Omental fat pad (tissue), 4 donors: ENCODE results near the gene REL. TPM values are rescaled to one million over a fixed set of nuclear protein-coding genes. Genes with fewer than 3 reads are reported as not detected.
A peak's percentile ranks its signal among the peaks of the same experiment; 100 is the strongest.
"Not testable (repeated sequence)": the region's sequence is repeated elsewhere in the genome, so short reads cannot be mapped to it uniquely, and the experiment has no call there.

Experiments used
- ATAC-seq: fragments of 150-250 bp; one replicate; pipeline ENCODE4 v1.9.1; 2016; ENCODE audit warnings: mild to moderate bottlenecking, moderate library complexity; ENCODE audit not compliant: low FRiP score
- DNase-seq: peaks from one replicate; pipeline ENCODE4 v3.0.0-alpha.2; 2019; ENCODE audit warnings: low spot score
- CTCF ChIP-seq, 3 donors: fragments of 450-650 bp; IDR thresholded peaks; one replicate each; pipeline ENCODE4 v1.5.1; 2016 to 2017; ENCODE audit warnings: antibody characterized with exemption in 3 of 3, mild to moderate bottlenecking in 3 of 3, moderate library complexity in 2 of 3
- total RNA-seq, 4 donors: library from RNA; depleted of rRNA; stranded (reverse); fragments of >200 nt; gene quantifications; one replicate each; pipeline ENCODE4 v1.1.0, GENCODE V29; 2016

REL gene
- total RNA-seq, 4 donors from 2014 or later = 15.5 to 128 (median 22.5) TPM

- no peak for ATAC-seq
- no peak for DNase-seq
- TF ChIP-seq CTCF (IDR thresholded peaks at IDR 0.05) = no peak
These were observed 1.8 kb downstream of the REL start for GRCh38 chr2:60882971-60883753.

- no peak for ATAC-seq
- TF ChIP-seq CTCF (IDR thresholded peaks at IDR 0.05) = no peak
- no peak for DNase-seq
These were observed 2.5 kb downstream of the REL start for GRCh38 chr2:60883896-60884295.

GRCh38 chr2:60884800-60885199 lies 3.4 kb downstream of the REL start:
- ATAC-seq (no peak), DNase-seq (no peak)
- no peak for TF ChIP-seq CTCF (IDR thresholded peaks at IDR 0.05)

- TF ChIP-seq CTCF (IDR thresholded peaks at IDR 0.05) = no peak
- DNase-seq = no peak
These were observed 4.3 kb downstream of the REL start for GRCh38 chr2:60885683-60886082.

GRCh38 chr2:60886991-60887390 lies 5.6 kb downstream of the REL start:
- DNase-seq = no peak
- peak; percentile 39 for ATAC-seq
- no peak for TF ChIP-seq CTCF (IDR thresholded peaks at IDR 0.05)

More at GRCh38 chr2:60885683-60886082, 4.3 kb downstream of the REL start:
- ATAC-seq = no peak

GRCh38 chr2:60888853-60889252 lies 7.5 kb downstream of the REL start:
- ATAC-seq = no peak
- no peak for DNase-seq
- TF ChIP-seq CTCF (IDR thresholded peaks at IDR 0.05) = no peak

- ATAC-seq, DNase-seq: not testable (repeated sequence)
These were observed 8.4 kb downstream of the REL start for GRCh38 chr2:60889581-60890392.
